Liver (tissue), 9 donors: ENCODE results near the gene METTL15. TPM values are rescaled to one million over a fixed set of nuclear protein-coding genes. Genes with fewer than 3 reads are reported as not detected.

ENCODE experiments used
- DNase-seq: peaks from one replicate; pipeline ENCODE4 v3.0.0-alpha.2; 2017; ENCODE audit warnings: low spot score
- H3K27ac ChIP-seq, 2 donors: one replicate each; pipeline ENCODE4 v1.7.0; 2013; ENCODE audit warnings: inconsistent platforms in 2 of 2, low read length in 2 of 2, control low read depth in 1 of 2, low read depth in 1 of 2, mild to moderate bottlenecking in 1 of 2
- H3K27me3 ChIP-seq, 4 donors: one replicate each; pipeline versions ENCODE4 v1.6.1 to v1.7.0; 2013; ENCODE audit warnings: low read length in 3 of 4, inconsistent platforms in 1 of 4, mild to moderate bottlenecking in 1 of 4, moderate library complexity in 1 of 4; ENCODE audit not compliant: control insufficient read depth in 4 of 4, insufficient read depth in 4 of 4
- H3K36me3 ChIP-seq, 4 donors: one replicate each; pipeline versions ENCODE4 v1.6.1 to v1.7.0; 2013; ENCODE audit warnings: low read length in 3 of 4, mild to moderate bottlenecking in 3 of 4, low read depth in 1 of 4, moderate library complexity in 1 of 4; ENCODE audit not compliant: control insufficient read depth in 4 of 4, insufficient read depth in 3 of 4
- H3K4me1 ChIP-seq, 4 donors: one replicate each; pipeline versions ENCODE4 v1.6.1 to v1.7.0; 2013; ENCODE audit warnings: low read length in 3 of 4, mild to moderate bottlenecking in 3 of 4, moderate library complexity in 1 of 4; ENCODE audit not compliant: control insufficient read depth in 4 of 4, insufficient read depth in 4 of 4
- H3K4me3 ChIP-seq, 3 donors: one replicate each; pipeline versions ENCODE4 v1.6.1 to v1.7.0; 2013; ENCODE audit warnings: low read length in 3 of 3, control low read depth in 1 of 3, low read depth in 1 of 3, mild to moderate bottlenecking in 1 of 3
- H3K9ac ChIP-seq, 2 donors: one replicate each; pipeline ENCODE4 v1.7.0; 2013; ENCODE audit warnings: low read length in 2 of 2, mild to moderate bottlenecking in 2 of 2, moderate library complexity in 2 of 2, control low read depth in 1 of 2, low read depth in 1 of 2
- H3K9me3 ChIP-seq, 4 donors: one replicate each; pipeline versions ENCODE4 v1.6.1 to v1.7.0; 2013; ENCODE audit warnings: low read length in 3 of 4; ENCODE audit not compliant: control insufficient read depth in 4 of 4
- EGR1 ChIP-seq, 2 donors: IDR thresholded peaks; 2 replicates each; pipeline ENCODE4 v1.6.1; 2016 to 2018; ENCODE audit warnings: antibody characterized with exemption in 2 of 2, low read depth in 2 of 2
- FOXA1 ChIP-seq: IDR thresholded peaks from 2 replicates; pipeline ENCODE4 v1.6.1; 2016; ENCODE audit warnings: antibody characterized with exemption
- FOXA2 ChIP-seq: IDR thresholded peaks from 2 replicates; pipeline ENCODE4 v1.6.1; 2016; ENCODE audit warnings: antibody characterized with exemption
- GABPA ChIP-seq, 2 donors: IDR thresholded peaks in 1 of 2; conservative IDR thresholded peaks in 1 of 2; 2 replicates each; pipeline ENCODE4 v1.6.1; 2016; ENCODE audit warnings: antibody characterized with exemption in 2 of 2, mild to moderate bottlenecking in 1 of 2, moderate library complexity in 1 of 2
- HNF4A ChIP-seq, 2 donors: conservative IDR thresholded peaks; 2 replicates each; pipeline ENCODE4 v1.6.1; 2016; ENCODE audit warnings: antibody characterized with exemption in 2 of 2, mild to moderate bottlenecking in 2 of 2
- HNF4G ChIP-seq: IDR thresholded peaks from 2 replicates; pipeline ENCODE4 v1.6.1; 2016; ENCODE audit warnings: antibody characterized with exemption
- NR2F2 ChIP-seq: IDR thresholded peaks from 2 replicates; pipeline ENCODE4 v1.6.1; 2016; ENCODE audit warnings: antibody characterized with exemption
- RAD21 ChIP-seq, 2 donors: IDR thresholded peaks; 2 replicates each; pipeline ENCODE4 v1.6.1; 2016; ENCODE audit warnings: antibody characterized with exemption in 2 of 2, mild to moderate bottlenecking in 2 of 2
- SP1 ChIP-seq: IDR thresholded peaks from 2 replicates; pipeline ENCODE4 v1.6.1; 2018; ENCODE audit warnings: antibody characterized with exemption, mild to moderate bottlenecking
- TAF1 ChIP-seq: conservative IDR thresholded peaks from 2 replicates; pipeline ENCODE4 v1.6.1; 2016; ENCODE audit warnings: antibody characterized with exemption, mild to moderate bottlenecking
- YY1 ChIP-seq: IDR thresholded peaks from 2 replicates; pipeline ENCODE4 v1.6.1; 2016; ENCODE audit warnings: antibody characterized with exemption, mild to moderate bottlenecking
- WGBS: extraction: QIAGEN DNeasy Blood & Tissue Kit; methylation state at CpG from one replicate; pipeline ENCODE4 v1.1.7; 2013; 5-methylcytosine and 5-hydroxymethylcytosine counted together
- polyA plus RNA-seq, 2 donors: library from polyadenylated mRNA; stranded (reverse) in 1 of 2; unstranded in 1 of 2; fragments of 200-250 nt in 1 of 2; fragments of >200 nt in 1 of 2; fragmentation: Nextera tagmentation in 1 of 2; extraction: Ambion mirVana in 1 of 2; gene quantifications; one replicate each; pipeline versions ENCODE4 v1.2.1 to v1.2.3, GENCODE V29; 2013 to 2015
- total RNA-seq, 2 donors: library from RNA; depleted of rRNA; stranded (reverse); fragments of >200 nt; gene quantifications; one replicate each; pipeline ENCODE4 v1.2.3, GENCODE V29; 2014
- TF ChIP-seq, protein P1 (sequence below): IDR thresholded peaks from 2 replicates; pipeline ENCODE4 v1.6.1; 2016; ENCODE audit warnings: antibody characterized with exemption
- TF ChIP-seq, protein P2 (sequence below): fragments of 150-350 bp; IDR thresholded peaks from 2 replicates; pipeline ENCODE4 v1.5.1; 2017; ENCODE audit warnings: improper control_type of control experiment, low read depth, low read length; ENCODE audit not compliant: missing input control
- TF ChIP-seq, protein P3 (sequence below): IDR thresholded peaks from 2 replicates; pipeline ENCODE4 v1.6.1; 2016; ENCODE audit warnings: antibody characterized with exemption
- TF ChIP-seq, protein P4 (sequence below): IDR thresholded peaks from 2 replicates; pipeline ENCODE4 v1.6.1; 2016; ENCODE audit warnings: antibody characterized with exemption
- TF ChIP-seq, protein P5 (sequence below): IDR thresholded peaks from 2 replicates; pipeline ENCODE4 v1.6.1; 2016; ENCODE audit warnings: antibody characterized with exemption, mild to moderate bottlenecking
- donor health status: healthy.
- donor health status: healthy.
- donor health status: healthy.
- donor health status: healthy.
- donor health status: healthy.

Gene METTL15
- total and polyA plus RNA-seq, 4 donors, result 4.1 to 11.5 (median 8.1) TPM

DNA sequence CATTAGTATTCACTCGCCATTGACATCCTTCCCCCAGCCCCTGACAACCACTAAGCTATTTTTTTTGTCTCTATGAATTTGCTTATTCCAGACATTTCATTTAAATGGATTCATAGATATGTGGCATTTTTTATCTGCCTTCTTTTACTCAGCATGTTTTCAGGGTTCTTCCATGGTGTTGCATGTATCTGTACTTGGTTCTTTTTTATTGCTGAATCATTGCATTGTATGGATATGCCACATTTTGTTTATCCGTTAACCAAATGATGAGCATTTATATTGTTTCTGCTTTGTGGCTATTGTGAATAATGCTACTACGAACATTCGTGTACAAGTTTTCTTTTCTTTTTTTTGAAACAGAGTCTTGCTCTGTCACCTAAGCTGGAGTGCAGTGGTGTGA lies 5.9 kb downstream of the METTL15 start:
- Histone ChIP-seq H3K9me3 (no peaks in the 10 kb centered on the region), H3K27ac (no peak overlapping the region), H3K4me1 (peaks cover 0 to 18% (median 17%) of the 10 kb centered on the region in 4 donors), H3K27me3 (no peaks in the 10 kb centered on the region), H3K36me3 (peaks cover 0 to 5% (median 2%) of the 10 kb centered on the region in 4 donors), H3K9ac (no peak overlapping the region), H3K4me3 (no peak overlapping the region)
- TF ChIP-seq FOXA2, result no peak
- TF ChIP-seq GABPA (IDR thresholded peaks at IDR 0.05 in 1 of 2, conservative IDR thresholded peaks at IDR 0.05 in 1 of 2), result no peak
- TF ChIP-seq SP1, result no peak
- TF ChIP-seq YY1, result no peak
- TF ChIP-seq, protein P1, sequence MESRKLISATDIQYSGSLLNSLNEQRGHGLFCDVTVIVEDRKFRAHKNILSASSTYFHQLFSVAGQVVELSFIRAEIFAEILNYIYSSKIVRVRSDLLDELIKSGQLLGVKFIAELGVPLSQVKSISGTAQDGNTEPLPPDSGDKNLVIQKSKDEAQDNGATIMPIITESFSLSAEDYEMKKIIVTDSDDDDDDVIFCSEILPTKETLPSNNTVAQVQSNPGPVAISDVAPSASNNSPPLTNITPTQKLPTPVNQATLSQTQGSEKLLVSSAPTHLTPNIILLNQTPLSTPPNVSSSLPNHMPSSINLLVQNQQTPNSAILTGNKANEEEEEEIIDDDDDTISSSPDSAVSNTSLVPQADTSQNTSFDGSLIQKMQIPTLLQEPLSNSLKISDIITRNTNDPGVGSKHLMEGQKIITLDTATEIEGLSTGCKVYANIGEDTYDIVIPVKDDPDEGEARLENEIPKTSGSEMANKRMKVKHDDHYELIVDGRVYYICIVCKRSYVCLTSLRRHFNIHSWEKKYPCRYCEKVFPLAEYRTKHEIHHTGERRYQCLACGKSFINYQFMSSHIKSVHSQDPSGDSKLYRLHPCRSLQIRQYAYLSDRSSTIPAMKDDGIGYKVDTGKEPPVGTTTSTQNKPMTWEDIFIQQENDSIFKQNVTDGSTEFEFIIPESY, result no peak
- TF ChIP-seq TAF1, result no peak
- no peak for TF ChIP-seq FOXA1
- no peak for TF ChIP-seq HNF4G
- TF ChIP-seq NR2F2, result no peak
- TF ChIP-seq EGR1 (IDR thresholded peaks at IDR 0.05; ENCODE audit: low read depth in 2 of 2), result no peak
- no peak for TF ChIP-seq HNF4A (conservative IDR thresholded peaks at IDR 0.05)
- no peak for TF ChIP-seq RAD21 (IDR thresholded peaks at IDR 0.05)
- TF ChIP-seq, protein P2, sequence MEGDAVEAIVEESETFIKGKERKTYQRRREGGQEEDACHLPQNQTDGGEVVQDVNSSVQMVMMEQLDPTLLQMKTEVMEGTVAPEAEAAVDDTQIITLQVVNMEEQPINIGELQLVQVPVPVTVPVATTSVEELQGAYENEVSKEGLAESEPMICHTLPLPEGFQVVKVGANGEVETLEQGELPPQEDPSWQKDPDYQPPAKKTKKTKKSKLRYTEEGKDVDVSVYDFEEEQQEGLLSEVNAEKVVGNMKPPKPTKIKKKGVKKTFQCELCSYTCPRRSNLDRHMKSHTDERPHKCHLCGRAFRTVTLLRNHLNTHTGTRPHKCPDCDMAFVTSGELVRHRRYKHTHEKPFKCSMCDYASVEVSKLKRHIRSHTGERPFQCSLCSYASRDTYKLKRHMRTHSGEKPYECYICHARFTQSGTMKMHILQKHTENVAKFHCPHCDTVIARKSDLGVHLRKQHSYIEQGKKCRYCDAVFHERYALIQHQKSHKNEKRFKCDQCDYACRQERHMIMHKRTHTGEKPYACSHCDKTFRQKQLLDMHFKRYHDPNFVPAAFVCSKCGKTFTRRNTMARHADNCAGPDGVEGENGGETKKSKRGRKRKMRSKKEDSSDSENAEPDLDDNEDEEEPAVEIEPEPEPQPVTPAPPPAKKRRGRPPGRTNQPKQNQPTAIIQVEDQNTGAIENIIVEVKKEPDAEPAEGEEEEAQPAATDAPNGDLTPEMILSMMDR, result no peak
- TF ChIP-seq, protein P3, sequence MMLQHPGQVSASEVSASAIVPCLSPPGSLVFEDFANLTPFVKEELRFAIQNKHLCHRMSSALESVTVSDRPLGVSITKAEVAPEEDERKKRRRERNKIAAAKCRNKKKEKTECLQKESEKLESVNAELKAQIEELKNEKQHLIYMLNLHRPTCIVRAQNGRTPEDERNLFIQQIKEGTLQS, result no peak
- TF ChIP-seq, protein P4, sequence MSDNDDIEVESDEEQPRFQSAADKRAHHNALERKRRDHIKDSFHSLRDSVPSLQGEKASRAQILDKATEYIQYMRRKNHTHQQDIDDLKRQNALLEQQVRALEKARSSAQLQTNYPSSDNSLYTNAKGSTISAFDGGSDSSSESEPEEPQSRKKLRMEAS, result no peak
- TF ChIP-seq, protein P5, sequence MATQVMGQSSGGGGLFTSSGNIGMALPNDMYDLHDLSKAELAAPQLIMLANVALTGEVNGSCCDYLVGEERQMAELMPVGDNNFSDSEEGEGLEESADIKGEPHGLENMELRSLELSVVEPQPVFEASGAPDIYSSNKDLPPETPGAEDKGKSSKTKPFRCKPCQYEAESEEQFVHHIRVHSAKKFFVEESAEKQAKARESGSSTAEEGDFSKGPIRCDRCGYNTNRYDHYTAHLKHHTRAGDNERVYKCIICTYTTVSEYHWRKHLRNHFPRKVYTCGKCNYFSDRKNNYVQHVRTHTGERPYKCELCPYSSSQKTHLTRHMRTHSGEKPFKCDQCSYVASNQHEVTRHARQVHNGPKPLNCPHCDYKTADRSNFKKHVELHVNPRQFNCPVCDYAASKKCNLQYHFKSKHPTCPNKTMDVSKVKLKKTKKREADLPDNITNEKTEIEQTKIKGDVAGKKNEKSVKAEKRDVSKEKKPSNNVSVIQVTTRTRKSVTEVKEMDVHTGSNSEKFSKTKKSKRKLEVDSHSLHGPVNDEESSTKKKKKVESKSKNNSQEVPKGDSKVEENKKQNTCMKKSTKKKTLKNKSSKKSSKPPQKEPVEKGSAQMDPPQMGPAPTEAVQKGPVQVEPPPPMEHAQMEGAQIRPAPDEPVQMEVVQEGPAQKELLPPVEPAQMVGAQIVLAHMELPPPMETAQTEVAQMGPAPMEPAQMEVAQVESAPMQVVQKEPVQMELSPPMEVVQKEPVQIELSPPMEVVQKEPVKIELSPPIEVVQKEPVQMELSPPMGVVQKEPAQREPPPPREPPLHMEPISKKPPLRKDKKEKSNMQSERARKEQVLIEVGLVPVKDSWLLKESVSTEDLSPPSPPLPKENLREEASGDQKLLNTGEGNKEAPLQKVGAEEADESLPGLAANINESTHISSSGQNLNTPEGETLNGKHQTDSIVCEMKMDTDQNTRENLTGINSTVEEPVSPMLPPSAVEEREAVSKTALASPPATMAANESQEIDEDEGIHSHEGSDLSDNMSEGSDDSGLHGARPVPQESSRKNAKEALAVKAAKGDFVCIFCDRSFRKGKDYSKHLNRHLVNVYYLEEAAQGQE, result no peak
- 98% methylated on average over 4 of the region's 4 CpGs for WGBS
- DNase-seq, result no peak

DNA sequence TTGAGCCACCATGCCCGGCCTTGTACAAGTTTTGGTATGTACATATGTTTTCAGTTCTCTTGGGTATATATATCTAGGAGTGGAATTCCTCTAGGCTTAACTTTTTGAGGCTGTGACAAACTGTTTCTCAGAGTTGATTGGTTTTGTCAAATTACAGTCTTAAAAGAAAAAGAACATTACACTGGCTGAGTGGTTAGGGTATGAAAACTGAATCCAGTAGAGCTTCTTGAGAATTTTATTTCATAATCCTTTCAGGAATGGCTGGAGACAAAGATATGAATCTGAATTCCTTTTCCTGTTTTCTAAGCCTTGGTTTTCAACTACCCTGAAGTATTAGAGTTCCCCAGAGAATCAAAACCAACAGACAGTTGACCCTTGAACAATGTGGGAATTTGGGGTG lies 6.5 kb downstream of the METTL15 start:
- DNase-seq, result no peak
- no peaks in the 10 kb centered on the region for H3K9me3 ChIP-seq
- H3K4me3 ChIP-seq, result no peak overlapping the region
- no peak overlapping the region for H3K27ac ChIP-seq
- no peaks in the 10 kb centered on the region for H3K27me3 ChIP-seq
- peaks cover 0 to 12% (median 11%) of the 10 kb centered on the region in 4 donors for H3K4me1 ChIP-seq
- WGBS, result 98% methylated on average over 1 of the region's 1 CpG
- peaks cover 0 to 5% (median 2%) of the 10 kb centered on the region in 4 donors for H3K36me3 ChIP-seq
- H3K9ac ChIP-seq, result no peak overlapping the region
- TF ChIP-seq, protein P2, result no peak
- TF ChIP-seq, protein P1, result no peak
- TF ChIP-seq, protein P5, result no peak
- no peak for TF ChIP-seq HNF4G
- no peak for TF ChIP-seq TAF1
